ENCODE measurements around the gene AFF1.

Gene AFF1

DNA sequence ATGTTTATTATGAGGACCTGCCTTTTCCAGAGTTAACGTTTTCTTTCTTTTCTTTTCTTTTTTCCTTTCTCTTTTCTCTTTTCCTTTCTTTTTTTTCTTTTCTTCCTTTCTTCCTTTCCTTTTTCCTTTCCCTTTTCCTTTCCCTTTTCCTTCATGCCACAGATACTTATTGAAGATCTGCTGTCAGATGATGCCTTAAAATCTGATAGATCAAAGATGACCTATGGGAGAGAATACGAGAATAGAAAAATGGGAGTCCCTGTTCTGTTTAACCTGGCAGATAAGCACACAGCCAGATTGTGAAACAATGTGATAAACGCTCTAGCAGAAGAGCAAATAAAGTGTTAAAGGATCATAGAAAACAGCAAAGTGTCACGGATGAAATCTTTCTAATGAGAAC lies 38.9 kb downstream of the AFF1 start:
- Histone ChIP-seq H3F3A (ENCODE audit: insufficient read depth, low read length) (no peaks in the 10 kb centered on the region), H3K9me3 (replicated peaks; ENCODE audit: insufficient read depth, low read length) (no peaks in the 10 kb centered on the region), H3K9ac (ENCODE audit: low read length) (no peak overlapping the region), H3K79me2 (ENCODE audit: low read length) (peaks cover 91% of the 10 kb centered on the region), H3K36me3 (replicated peaks; ENCODE audit: insufficient read depth, low read length) (no peaks in the 10 kb centered on the region), H3K27ac (ENCODE audit: low read length) (no peak overlapping the region), H4K20me1 (ENCODE audit: insufficient read depth, low read length) (no peaks in the 10 kb centered on the region), H3K9me2 (replicated peaks; ENCODE audit: insufficient read depth, low read length) (no peaks in the 10 kb centered on the region), H3K4me2 (ENCODE audit: low read depth, low read length) (no peak overlapping the region), H3K4me1 (ENCODE audit: low read length) (0 out of 2 replicates have a peak, but pooled peaks cover 10% of the 10 kb centered on the region), H3K27me3 (replicated peaks; ENCODE audit: insufficient read depth, low read length) (no peaks in the 10 kb centered on the region), H2AFZ (ENCODE audit: low read length) (no peak overlapping the region), H3K4me3 (ENCODE audit: low read length) (no peak overlapping the region)
- TF ChIP-seq EZH2phosphoT487 (IDR thresholded peaks at IDR 0.05; ENCODE audit: low read length) = no peak
- TF ChIP-seq EZH2 (optimal IDR thresholded peaks at IDR 0.05; ENCODE audit: low read depth, low read length) = no peak
- TF ChIP-seq CTCF (IDR thresholded peaks at IDR 0.05; ENCODE audit: low read length) = no peak
- no peak for DNase-seq

DNA sequence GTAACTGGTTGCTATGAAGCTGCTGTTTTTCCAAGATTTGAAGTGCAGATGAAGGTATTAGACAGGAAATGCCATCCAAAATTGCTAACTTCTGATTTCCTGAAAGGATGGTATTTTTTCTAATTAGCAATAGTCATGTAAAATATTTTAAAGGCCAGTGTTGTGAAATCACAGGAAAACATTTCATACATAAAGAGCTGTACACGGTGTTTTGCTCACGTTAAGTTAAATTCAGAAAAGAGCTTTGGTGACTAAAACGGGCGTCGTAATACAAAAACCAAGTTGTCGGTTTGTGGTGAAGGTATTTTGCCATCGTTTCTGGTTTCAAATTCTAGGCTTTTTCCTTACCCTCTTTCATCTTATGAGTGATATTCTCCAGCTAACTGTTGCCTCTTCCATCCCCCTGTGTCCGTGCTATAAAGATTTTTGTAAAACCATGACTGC lies 39.8 kb downstream of the AFF1 start:
- no peak overlapping the region for H3K4me3 ChIP-seq (ENCODE audit: low read length)
- TF ChIP-seq CTCF (IDR thresholded peaks at IDR 0.05; ENCODE audit: low read length) (no peak), EZH2 (optimal IDR thresholded peaks at IDR 0.05; ENCODE audit: low read depth, low read length) (no peak), EZH2phosphoT487 (IDR thresholded peaks at IDR 0.05; ENCODE audit: low read length) (no peak)
- 0 out of 2 replicates have a peak, but pooled peaks cover 10% of the 10 kb centered on the region for H3K4me1 ChIP-seq (ENCODE audit: low read length)
- H3K9me3 ChIP-seq (replicated peaks; ENCODE audit: insufficient read depth, low read length) = no peaks in the 10 kb centered on the region
- no peak overlapping the region for H3K27ac ChIP-seq (ENCODE audit: low read length)
- DNase-seq = no peak
- H4K20me1 ChIP-seq (ENCODE audit: insufficient read depth, low read length) = no peaks in the 10 kb centered on the region
- H3K9ac ChIP-seq (ENCODE audit: low read length) = no peak overlapping the region
- H3K27me3 ChIP-seq (replicated peaks; ENCODE audit: insufficient read depth, low read length) = no peaks in the 10 kb centered on the region
- no peaks in the 10 kb centered on the region for H3K36me3 ChIP-seq (replicated peaks; ENCODE audit: insufficient read depth, low read length)
- H3K79me2 ChIP-seq (ENCODE audit: low read length) = peaks cover 93% of the 10 kb centered on the region
- no peak overlapping the region for H3K4me2 ChIP-seq (ENCODE audit: low read depth, low read length)
- no peak overlapping the region for H2AFZ ChIP-seq (ENCODE audit: low read length)
- no peaks in the 10 kb centered on the region for H3K9me2 ChIP-seq (replicated peaks; ENCODE audit: insufficient read depth, low read length)
- no peaks in the 10 kb centered on the region for H3F3A ChIP-seq (ENCODE audit: insufficient read depth, low read length)

DNA sequence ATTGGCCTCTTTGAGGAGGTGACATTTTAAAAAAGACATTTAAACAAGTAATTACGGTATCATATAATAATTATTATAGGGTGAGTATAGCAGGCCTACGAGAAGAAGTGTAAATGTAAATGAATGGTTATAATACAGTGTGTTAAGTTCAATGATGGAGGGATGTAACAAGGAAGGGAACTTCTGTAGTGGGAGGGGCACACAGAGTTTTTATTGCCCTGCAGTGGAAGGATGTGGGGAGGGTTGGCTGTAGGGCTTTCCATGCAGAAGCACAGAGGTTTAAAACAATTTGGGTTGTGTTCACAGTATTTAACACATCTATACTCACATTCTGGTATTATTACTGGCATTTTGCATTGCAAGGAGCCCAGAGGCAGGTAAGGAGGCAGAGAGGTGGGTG lies 41.1 kb downstream of the AFF1 start:
- Histone ChIP-seq H3F3A (ENCODE audit: insufficient read depth, low read length) (no peaks in the 10 kb centered on the region), H3K36me3 (replicated peaks; ENCODE audit: insufficient read depth, low read length) (no peaks in the 10 kb centered on the region), H3K4me1 (ENCODE audit: low read length) (0 out of 2 replicates have a peak, but pooled peaks cover 10% of the 10 kb centered on the region), H3K9me3 (replicated peaks; ENCODE audit: insufficient read depth, low read length) (no peaks in the 10 kb centered on the region), H4K20me1 (ENCODE audit: insufficient read depth, low read length) (no peaks in the 10 kb centered on the region), H3K4me3 (ENCODE audit: low read length) (no peak overlapping the region), H2AFZ (ENCODE audit: low read length) (no peak overlapping the region), H3K9ac (ENCODE audit: low read length) (no peak overlapping the region), H3K9me2 (replicated peaks; ENCODE audit: insufficient read depth, low read length) (no peaks in the 10 kb centered on the region), H3K79me2 (ENCODE audit: low read length) (peaks cover 97% of the 10 kb centered on the region), H3K27me3 (replicated peaks; ENCODE audit: insufficient read depth, low read length) (no peaks in the 10 kb centered on the region), H3K27ac (ENCODE audit: low read length) (no peak overlapping the region), H3K4me2 (ENCODE audit: low read depth, low read length) (no peak overlapping the region)
- no peak for TF ChIP-seq EZH2 (optimal IDR thresholded peaks at IDR 0.05; ENCODE audit: low read depth, low read length)
- no peak for TF ChIP-seq EZH2phosphoT487 (IDR thresholded peaks at IDR 0.05; ENCODE audit: low read length)
- no peak for TF ChIP-seq CTCF (IDR thresholded peaks at IDR 0.05; ENCODE audit: low read length)
- DNase-seq = no peak
